ENCODE data around the gene RBP4. TPM values are rescaled to one million over a fixed set of nuclear protein-coding genes. Genes with fewer than 3 reads are reported as not detected.

The RBP4 gene
- total RNA-seq, result 0.42 TPM in 1 of 2 replicates, not detected in the other
- polyA plus RNA-seq (2012), result 0.16 TPM

- peak; percentile 6 for DNase-seq (ENCODE audit: low read depth)
These were observed at the start of gene RBP4 for GRCh38 chr10:93601146-93601773. Gene RBP4 (minus strand): TSS chr10:93601235. CDS start chr10:93601028, 207 bp downstream.

- DNase-seq (ENCODE audit: low read depth), result no peak
These were observed 38.8 kb upstream of the RBP4 start for GRCh38 chr10:93639791-93640190.

- DNase-seq (ENCODE audit: low read depth), result peak; percentile 3
These were observed 29.9 kb upstream of the RBP4 start for GRCh38 chr10:93630625-93631557.

GRCh38 chr10:93629647-93630305, 28.7 kb upstream of the RBP4 start:
- no peak for DNase-seq (ENCODE audit: low read depth)

GRCh38 chr10:93628858-93629257, 27.8 kb upstream of the RBP4 start:
- DNase-seq (ENCODE audit: low read depth), result no peak

DNA sequence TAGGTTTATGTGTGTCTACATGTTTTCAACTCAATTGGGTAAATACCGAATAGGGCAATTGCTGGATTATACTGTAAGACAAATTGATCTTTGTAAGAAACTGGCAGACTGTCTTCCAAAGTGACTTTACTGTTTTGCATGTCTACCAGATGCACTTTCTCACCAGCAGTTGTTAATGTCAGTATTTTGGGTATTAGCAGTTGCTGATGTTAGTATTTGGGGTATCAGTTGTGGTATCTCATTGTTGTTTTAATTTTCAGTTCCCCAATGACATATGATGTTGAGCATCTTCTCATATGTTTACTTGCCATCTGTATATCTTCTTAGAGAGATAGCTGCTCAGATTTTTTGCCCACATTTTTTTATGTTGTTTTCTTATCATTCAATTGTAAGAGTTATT, 21.9 kb upstream of the RBP4 start:
- no peak for DNase-seq (ENCODE audit: low read depth)

GRCh38 chr10:93620925-93621324, 19.9 kb upstream of the RBP4 start:
- no peak for DNase-seq (ENCODE audit: low read depth)

- no peak for DNase-seq (ENCODE audit: low read depth)
These were observed 14.7 kb upstream of the RBP4 start for GRCh38 chr10:93615576-93616235.

- DNase-seq (ENCODE audit: low read depth), result no peak
These were observed 13.2 kb upstream of the RBP4 start for GRCh38 chr10:93614101-93614825.

GRCh38 chr10:93613126-93613525, 12.1 kb upstream of the RBP4 start:
- DNase-seq (ENCODE audit: low read depth), result no peak

- DNase-seq (ENCODE audit: low read depth), result no peak
These were observed 11.3 kb upstream of the RBP4 start, which contains the start of gene PDE6C for GRCh38 chr10:93612311-93612710. Gene PDE6C (plus strand): TSS chr10:93612537. CDS start chr10:93612726, 189 bp downstream.

- no peak for DNase-seq (ENCODE audit: low read depth)
These were observed 7.4 kb upstream of the RBP4 start for GRCh38 chr10:93608421-93608820.

- DNase-seq (ENCODE audit: low read depth), result peak; percentile 6
These were observed 3.1 kb upstream of the RBP4 start for GRCh38 chr10:93604146-93604545.

DNA sequence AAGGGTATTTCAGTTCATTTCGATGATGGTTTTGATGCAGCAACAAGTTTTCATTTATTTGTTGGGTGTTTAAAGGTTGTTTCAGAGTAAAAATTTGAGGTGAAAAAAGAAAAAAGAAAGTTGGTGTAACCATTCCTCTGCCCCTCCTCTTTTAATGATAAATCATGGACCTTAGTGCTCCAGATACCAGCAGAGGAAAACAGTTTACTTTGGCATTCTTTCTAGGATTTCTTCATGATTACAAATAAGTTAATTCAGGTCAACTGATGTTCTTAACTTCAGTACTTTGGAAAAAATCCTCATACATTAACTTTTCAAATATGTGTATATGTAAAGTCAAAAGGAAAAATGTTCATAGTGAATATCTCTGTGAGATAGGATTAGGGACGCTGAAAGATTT, 2.0 kb upstream of the RBP4 start:
- DNase-seq (ENCODE audit: low read depth), result no peak

DNA sequence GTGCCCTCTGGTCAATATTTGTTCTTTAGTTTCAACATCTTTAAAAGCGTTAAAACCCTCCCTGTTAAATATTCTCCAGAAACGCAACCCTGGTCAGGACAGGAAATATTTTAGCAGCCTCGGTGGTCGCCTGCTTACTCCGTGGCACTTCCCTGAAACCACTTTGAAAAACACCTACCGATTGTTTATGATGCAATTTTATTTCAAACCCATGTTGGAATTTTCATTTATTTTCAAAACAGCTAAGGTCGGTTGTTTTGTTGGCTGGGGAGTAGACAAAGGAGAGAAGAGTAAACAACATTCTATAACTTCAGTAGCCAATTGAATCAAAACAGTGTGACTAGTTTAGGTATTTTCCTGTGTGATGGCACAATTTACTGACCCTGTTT, 733 bp upstream of the RBP4 start:
- no peak for DNase-seq (ENCODE audit: low read depth)

GRCh38 chr10:93600446-93601145, 439 bp downstream of the RBP4 start:
- DNase-seq (ENCODE audit: low read depth), result peak; percentile 12

DNA sequence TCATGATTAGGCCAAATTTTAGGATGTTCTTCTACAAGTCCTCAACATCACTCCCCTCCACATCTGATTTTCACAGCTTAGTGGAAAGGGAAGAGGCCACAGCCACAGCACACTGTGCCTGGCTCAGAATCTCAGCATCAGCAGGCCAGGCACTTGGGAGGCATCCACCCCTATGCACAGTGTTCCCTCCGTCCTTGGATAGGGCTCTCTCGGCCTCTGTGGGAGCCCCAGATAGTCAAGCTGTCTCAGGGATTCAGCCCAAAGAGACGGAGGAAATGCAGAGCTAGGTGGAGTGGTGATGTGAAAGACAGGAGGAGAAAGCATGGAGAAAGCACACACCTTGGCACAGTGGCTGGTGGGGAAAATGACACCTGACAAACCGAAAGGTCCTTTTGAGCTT, 1.3 kb downstream of the RBP4 start:
- DNase-seq (ENCODE audit: low read depth), result no peak

DNA sequence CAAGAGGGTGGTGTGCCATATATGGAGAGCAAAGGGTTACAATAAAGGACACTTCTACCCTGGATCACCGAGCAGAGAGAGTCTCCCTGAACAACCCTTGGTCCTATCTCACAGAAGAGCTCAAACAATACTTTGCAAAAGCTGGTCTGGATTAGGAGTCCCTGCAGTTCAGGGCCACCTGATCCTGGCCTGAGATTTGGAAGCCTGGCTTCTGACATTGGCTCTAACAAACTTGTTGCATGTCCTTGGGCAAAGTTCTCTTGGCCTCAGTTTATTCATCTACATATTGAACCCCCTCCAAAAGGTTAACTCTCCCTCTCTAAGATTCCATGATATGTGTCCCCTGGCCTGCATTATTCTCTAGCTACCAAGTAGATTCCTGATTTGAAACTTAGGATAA, 1.7 kb downstream of the RBP4 start:
- DNase-seq (ENCODE audit: low read depth), result no peak

GRCh38 chr10:93598157-93598556, 2.9 kb downstream of the RBP4 start:
- DNase-seq (ENCODE audit: low read depth), result no peak

GRCh38 chr10:93597075-93597599, 3.9 kb downstream of the RBP4 start:
- no peak for DNase-seq (ENCODE audit: low read depth)

Measured in myocyte (in vitro differentiated cells).